HG03064 (cell line): ENCODE data around the gene FBXL17.

Source experiments
- ATAC-seq: cut with Tn5 transposase; IDR thresholded peaks from one replicate; pipeline ENCODE4 v1.9.1; 2021; ENCODE audit warnings: low read depth; ENCODE audit not compliant: unreplicated experiment

FBXL17 gene

DNA sequence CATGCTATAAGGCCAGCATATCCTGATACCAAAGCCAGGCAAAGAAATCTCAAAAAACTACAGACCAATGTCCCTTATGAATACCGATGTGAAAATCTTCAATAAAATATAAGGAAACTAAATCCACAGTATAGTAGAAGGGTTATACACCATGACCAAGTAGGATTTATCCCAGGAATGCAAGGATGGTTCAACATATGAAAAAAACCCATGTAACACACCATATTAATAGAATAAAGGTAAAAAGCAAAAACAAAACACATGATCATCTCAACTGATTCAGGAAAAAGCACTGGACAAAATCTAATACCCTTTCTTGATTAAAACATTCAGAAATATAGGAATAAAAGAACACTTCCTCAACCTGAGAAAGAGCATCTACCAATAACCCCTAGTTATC, 6.1 kb downstream of the FBXL17 start:
- ATAC-seq = no peak

DNA sequence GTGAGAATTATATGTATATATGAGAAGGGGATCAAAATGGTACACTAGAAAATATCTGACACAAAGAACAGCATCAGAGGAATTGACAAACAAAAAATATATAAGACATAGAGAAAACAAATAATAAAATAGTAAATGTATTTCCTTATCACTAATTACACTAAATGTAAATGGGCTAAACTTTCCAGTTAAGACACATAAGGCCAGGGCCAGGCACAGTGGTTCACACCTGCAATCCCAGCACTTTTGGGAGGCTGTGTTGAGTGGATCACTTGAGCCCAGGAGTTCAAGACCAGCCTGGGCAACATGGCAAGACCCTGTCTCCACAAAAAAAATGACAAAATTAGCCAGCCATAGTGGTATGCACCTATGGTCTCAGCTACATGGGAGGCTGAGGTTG, 8.5 kb downstream of the FBXL17 start:
- no peak for ATAC-seq

DNA sequence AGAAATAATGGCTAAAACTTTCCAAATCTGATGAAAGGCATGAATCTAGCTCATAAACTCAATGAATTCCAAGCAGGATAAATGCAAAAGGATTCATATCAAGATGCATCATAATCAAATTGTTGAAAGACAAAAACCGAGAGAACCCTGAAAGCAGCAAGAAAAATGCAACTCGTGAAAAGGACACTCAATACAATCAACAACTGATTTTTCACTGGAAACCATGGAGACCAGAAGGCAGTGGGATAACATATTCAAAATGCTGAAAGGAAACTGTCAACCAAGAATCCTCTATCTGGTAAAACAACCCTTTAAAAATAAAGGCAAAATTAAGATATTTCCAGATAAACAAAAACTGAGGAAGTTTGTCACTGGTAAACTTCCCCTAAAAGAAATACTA, 9.5 kb downstream of the FBXL17 start:
- ATAC-seq = no peak

DNA sequence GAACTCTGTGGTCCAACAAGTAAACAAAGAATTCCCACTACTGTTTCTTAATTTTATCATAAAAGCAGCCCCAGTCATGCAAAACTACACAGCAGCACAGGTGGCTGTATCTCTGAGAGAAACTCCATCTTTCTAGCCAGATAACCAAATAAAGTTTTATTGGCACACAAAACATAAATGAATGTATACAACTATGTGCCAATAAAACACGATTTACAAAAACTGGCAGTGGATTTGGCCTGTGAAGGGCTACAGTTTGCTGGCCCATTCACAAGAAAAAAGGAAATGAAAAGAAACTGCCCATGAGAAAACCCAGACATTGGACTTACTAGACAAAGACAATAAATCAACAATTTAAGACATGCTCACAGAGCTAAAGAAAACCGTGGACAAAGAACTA, 10.6 kb downstream of the FBXL17 start:
- ATAC-seq = no peak

DNA sequence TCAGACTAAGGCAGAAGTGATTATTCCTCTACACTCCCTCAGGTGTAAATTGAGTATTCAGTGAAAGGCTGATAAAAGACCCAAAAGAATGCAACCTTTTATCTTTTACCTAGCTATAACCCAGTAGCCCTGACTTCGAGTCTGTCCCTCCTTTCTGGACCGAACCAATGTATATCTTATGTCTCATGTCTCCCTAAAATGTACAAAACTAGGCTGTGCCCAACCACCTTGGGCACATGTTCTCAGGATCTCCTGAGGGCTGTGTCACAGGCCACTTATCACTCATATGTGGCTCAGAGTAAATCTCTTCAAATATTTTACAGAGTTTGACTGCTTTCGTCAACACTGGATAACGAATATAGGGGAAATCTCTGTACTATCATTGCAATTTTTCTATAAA, 12.7 kb downstream of the FBXL17 start:
- no peak for ATAC-seq

DNA sequence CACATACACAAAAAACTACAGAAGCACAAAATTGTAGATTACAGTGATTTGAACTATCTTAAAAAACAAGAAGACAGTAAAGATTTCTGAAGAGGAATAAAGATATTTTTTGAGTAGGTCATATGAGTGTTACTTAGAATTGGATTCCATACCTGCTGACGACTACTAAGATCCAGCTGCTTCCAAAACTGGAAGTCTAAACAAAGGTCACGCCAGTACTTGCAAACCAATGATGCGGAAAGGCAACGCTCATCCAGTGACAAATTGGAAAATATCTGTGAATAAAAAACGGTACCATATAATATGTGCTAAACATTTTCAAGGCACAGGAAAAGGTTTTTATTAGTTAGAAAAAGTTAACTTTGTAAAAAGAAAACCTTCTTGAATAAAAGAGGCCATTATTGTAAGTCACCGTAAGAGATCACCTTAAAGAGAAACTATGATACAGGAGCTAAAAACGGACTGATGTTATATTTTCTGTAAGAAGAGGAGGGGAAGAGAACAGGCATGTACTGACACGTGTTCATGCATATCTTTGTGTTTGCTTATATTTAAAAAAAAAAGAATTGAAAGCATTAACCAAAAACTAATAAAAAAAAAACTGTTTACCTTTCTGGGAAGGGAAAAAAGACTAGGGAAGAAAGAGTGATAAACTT, 14.1 kb downstream of the FBXL17 start:
- ATAC-seq = no peak

DNA sequence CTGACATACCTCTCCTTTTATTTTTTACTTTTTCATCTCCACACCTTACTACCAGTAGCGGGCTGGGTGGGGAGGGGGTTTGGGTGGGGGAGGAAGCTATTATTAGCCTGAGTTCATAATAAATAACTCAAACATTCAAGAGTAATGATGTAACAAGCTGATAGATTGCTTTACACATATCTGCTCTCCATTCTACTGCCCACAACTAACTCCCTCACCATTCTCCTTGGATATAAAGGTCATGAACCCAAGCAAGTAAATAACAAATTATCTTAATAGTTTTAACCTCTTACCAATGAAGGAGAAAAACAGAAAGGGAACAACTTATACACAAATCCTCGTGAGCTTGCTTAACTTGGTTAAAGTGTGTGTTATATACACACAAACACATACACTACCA, 15.4 kb downstream of the FBXL17 start:
- ATAC-seq = no peak

DNA sequence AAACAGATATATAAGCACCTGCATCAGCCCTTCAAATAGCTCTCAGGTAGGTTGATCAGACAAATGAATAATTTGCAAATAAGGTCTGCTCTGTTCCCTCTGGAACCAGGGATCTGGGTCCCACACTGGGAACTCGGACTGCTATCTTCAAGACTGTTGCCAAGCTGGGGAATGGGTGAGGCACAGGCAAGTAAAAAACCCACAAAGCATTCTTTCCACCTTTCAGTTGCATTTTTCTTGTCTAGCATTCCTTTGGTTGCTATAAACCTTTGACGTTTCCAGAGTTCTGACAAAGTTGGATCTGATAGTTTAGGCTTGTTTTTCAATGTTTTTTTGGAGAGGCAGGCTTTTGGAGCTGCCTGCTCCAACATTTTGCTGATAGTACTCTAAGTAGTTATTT, 20.1 kb downstream of the FBXL17 start:
- no peak for ATAC-seq

DNA sequence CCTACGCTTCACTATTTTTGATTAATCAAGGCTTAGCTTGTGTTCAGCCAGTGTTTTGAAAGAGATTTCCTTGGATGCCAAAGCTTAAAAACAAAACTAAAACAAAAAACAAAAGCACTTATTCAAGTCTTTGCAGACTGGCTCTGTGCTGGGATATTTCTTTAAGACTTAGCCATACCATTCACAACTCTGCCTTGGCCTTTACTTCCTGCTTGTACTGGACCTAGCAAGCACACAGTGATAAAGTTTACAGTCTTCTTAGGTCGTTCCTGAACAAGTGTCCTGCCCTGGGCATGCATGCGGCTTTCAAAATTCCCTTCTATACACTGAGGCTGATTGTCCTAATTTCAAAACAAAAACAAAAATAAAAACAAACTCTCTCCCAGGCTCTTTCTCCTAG, 20.7 kb downstream of the FBXL17 start:
- no peak for ATAC-seq

DNA sequence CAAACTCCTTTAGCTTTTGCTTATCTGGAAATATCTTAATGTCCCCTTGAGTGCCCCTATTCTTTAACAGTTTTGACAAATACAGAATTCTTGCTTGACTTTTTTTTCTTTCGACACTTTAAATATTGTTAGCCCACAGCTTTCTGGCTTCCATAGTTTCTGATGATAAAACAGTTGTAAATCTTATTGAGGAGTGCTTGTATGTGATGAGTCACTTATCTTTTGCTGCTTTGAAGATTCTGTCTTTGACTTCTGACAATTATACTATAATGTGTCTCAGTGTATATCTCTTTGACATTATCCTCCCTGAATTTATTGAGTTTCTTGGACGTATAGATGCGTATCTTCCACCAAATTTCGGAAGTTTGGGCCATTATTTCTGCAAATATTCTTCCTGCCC, 21.6 kb downstream of the FBXL17 start:
- no peak for ATAC-seq

DNA sequence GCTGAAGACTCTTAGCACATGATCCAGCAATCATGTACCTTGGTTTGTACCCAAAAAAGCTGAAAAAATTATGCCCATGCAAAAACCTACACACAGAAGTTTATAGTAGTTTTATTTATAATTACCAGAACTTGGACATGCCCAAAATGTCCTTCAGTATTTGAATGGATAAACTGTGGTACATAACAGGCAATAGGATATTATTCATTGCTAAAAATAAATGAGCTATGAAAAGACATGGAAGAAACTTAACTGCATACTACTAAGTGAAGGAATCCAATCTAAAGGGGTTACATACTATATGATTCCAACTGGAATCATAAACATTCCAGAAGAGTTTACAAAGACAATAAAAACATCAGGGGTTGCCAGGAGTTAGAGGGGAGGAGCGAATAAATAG, 25.6 kb downstream of the FBXL17 start:
- ATAC-seq = no peak

DNA sequence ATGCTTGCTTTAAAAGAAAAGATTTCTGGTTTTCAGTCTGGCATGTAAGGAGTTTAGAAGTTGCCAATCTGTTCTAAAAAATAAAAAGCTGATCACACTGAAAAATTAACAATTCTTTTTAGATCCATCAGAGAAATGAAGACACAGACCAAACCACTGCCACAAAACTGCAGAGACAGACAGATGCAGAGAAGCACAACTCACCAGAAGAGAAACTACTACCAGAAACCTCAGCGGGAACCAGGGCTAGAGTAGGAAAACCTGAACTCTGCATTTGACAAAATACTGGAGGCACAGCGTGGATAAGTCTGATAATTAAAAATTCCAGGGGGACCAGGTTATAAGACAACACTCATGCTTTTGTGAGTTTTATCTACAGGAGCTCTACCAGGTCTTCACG, 28.8 kb downstream of the FBXL17 start:
- no peak for ATAC-seq

DNA sequence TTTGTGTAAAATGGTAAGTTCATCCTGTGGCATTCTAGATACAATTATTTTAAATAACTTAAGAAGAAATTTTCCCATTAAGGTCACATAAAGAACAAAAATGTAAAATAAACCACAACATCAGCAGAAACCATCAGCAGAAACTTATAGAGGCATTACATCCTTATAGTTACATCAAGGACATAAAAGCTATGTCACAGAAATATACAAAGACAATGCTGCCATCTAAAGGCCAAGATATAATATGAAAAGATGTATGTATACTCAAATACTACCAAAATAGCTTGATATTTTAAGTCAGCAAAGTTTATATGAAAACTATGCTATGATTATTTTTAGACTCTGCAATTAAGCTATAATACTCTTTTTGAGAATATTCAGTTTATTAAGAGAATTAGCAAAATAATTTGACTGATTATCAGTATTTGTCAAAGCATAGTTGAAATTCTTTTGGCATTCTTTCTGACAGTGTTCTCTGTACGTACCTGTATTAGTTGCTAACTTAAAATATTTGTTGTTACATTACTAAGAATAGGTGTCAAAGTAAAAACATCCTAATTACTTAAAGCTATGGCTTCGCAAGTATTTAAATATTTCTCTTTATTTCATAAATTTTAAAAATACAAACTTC, 36.2 kb downstream of the FBXL17 start:
- ATAC-seq = no peak

DNA sequence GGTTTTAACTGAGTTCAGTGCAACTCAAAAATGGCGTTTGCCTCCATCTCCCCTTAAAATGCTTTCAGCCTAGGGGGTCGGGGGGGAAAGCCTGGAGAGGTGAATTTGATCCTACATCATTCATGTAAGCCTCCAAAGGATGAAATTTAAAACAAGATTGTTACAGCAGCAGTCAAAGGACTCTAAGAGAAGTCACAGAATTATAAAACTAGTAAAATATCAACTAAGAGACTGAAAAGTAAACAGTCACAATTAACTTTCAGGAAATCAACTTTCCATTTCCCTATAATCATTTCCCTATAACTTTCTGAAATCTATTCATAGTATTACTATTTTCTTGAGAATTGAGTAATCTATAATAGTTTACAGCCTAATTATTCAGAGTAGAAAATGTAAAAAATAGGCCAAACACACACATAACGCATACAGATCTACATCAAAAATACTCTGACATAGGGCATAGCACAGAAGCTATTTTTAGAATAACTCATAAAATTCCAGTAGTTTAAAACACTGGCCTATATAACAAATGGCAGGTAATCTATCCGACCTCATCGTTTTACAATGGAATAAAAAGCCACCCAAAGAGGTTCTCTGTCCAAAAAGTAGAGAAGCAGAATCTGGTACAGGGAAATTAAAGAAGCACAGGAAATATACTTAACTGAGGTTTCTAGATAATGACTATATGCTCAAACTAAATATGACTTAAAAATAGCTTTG, 37.6 kb downstream of the FBXL17 start:
- no peak for ATAC-seq

DNA sequence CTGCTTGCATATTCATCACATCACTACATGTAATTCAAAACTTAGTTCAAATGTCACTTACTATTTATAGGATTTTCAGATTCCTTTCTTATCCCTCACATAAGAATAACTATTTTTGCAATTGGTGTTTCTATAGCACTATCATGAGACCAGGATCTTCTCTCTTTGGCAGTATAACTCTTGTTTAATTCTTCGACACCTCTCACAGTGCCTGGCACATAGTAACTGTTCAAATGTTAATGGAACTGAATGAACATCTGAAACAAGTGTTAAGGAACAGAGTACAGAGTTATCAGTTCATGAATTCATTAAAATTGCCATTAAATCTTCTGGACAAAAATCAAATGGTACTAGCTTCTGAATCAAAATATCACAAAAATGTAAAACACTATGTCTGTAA, 40.0 kb downstream of the FBXL17 start:
- no peak for ATAC-seq

DNA sequence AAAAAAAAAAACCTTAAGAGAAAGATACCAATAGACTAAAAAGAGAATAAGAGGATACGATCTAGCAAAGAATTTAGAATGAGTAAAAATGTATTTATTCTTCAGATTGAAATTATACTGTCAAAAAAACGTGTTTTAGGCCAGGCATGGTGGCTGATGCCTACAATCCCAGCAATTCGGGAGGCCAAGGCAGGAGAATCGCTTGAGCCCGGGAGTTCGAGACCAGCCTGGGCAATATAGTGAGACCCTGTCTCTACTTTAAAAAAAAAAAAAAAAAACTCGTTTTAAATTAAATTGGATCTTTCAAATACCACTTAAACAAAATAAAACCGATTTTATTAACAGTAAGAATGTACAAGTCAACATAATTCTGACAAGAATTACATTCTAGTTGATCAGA, 41.8 kb downstream of the FBXL17 start:
- no peak for ATAC-seq

DNA sequence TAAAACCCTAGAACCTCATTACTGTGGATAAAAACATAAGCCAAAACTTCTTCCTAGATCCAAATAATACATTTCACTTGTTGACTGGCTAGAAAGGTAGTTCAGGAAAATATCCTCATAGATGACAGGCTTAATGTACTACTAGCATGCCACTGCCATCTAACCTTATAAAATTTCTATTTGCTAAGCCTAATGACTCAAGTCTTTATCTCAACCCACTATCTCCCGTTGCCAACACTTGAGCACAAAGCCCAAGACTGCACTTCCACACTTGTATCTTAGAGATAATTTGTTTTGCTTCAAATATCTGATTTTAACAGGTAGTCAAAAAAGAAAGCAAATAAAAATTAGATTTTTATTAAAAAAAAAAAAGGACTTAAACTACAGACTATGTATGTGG, 42.7 kb downstream of the FBXL17 start:
- ATAC-seq = no peak

DNA sequence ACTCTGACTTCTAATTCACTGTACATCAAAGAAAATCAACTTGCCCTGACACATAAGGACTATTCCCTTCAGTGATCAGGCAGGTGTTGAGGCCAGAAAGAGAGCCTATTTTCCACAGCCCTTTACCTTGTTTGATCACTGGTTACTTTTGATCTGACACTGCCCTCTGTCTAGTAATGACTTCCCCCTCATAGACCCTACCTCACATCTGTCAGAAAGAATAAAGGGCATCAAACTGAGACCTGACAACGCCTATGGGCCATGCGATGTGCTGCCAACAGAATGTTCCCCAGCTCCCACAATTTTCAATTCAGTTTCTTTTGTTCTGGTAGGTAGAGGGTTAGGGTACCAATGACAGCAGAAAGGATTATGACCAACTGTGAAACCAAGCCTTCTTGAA, 47.7 kb downstream of the FBXL17 start:
- ATAC-seq = no peak

DNA sequence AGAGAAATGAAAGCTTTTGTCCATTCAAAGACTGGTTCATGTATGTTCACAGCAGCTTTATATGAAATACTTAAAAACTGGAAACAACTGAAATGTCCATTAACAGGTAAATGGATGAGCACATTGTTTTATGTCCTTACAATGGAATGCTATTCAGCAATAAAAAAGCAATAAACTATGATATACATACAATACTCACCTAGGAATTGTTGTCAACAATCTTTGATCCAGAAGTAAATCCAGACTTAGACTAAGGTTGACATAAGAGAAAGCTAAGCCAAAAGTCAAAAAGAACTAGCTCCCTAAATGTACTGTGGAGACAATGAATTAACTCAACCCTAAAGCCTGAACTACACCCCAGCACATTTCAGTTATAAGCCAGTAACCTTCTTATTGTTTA, 54.9 kb downstream of the FBXL17 start:
- ATAC-seq = no peak

DNA sequence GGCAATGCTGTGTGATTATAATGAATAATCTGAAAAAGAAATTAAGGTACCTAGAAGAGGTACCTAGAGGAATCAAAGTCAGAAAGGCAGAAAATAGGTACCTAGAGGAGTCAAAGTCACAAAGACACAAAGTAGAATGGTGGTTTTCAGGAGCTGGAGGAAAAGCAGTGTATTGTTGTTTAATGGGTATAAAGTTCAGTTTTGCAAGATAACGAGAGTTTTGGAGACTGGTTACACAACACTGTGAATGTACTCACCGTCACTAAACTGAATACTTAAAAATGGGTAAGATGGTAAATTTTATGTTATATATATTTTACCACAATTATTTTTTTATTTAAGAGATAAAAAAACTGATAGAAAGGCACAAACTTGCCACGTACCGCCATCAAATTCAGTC, 57.0 kb downstream of the FBXL17 start:
- ATAC-seq = no peak

DNA sequence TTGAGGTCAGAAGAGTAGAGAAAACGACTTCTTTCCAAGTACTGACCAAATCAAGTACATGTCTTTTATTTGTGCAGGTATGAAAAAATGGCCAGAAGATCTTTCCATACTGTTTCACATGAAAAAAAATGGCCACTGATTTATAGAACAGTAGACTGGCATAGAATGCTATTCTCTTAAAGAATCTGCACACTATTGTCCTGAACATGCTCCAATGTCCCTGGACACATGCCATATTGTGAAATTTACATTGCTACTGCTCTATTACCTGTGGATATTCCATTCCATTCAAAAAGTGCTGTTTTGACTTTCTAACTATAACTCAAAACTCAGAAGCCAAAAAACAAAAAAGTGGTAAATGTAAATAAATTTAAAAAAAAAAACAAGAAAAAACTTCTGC, 60.6 kb downstream of the FBXL17 start:
- no peak for ATAC-seq

DNA sequence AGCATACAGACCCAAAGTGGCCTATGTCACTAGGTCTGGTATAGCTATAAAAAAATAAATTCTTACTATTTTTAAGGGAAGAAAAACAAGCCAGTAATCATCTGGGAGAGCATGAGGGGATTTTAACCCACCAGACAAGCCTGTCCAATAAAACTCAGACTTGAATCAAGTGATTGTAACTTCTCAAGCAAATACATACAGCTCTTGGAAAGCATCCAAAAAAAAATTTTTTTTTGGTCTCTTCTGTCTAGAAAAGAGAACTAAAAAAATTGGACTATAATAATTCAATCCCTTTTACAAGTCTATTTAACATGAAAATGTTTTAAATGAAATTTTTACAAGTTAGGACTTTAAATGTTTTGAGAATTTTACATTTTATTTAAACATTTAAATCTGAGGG, 61.7 kb downstream of the FBXL17 start:
- ATAC-seq = no peak
